ENCODE data around the gene OPCML.

OPCML gene

GRCh38 chr11:133361689-133361994, 170.7 kb downstream of the OPCML start:
- H3K79me2 ChIP-seq (ENCODE audit: insufficient read depth, low read length) = no peaks in the 10 kb centered on the region
- H3K4me2 ChIP-seq (ENCODE audit: low read depth, low read length, poor library complexity, severe bottlenecking) = no peak overlapping the region

GRCh38 chr11:133360860-133361688, 171.2 kb downstream of the OPCML start:
- H3K4me2 ChIP-seq (ENCODE audit: low read depth, low read length, poor library complexity, severe bottlenecking) = no peak overlapping the region
- no peaks in the 10 kb centered on the region for H4K20me1 ChIP-seq (ENCODE audit: low read depth, low read length)
- H3F3A ChIP-seq (ENCODE audit: insufficient read depth) = no peaks in the 10 kb centered on the region
- H3K79me2 ChIP-seq (ENCODE audit: insufficient read depth, low read length) = no peaks in the 10 kb centered on the region
- no peaks in the 10 kb centered on the region for H3K36me3 ChIP-seq (ENCODE audit: low read length)
- H3K9ac ChIP-seq (ENCODE audit: low read length) = no peak overlapping the region
- H3K9me3 ChIP-seq (ENCODE audit: insufficient read depth, low read length) = no peaks in the 10 kb centered on the region
- H3K27me3 ChIP-seq (ENCODE audit: low read length) = no peaks in the 10 kb centered on the region
- H3K4me3 ChIP-seq (ENCODE audit: insufficient read depth, low read length, poor library complexity, severe bottlenecking) = no peak overlapping the region
- no peak overlapping the region for H3K27ac ChIP-seq (ENCODE audit: low read depth, low read length)
- H2AFZ ChIP-seq (ENCODE audit: low read depth, low read length, severe bottlenecking) = no peak overlapping the region
- no peaks in the 10 kb centered on the region for H3K9me2 ChIP-seq (replicated peaks; ENCODE audit: insufficient read depth, low read length)
- no peak for TF ChIP-seq CTCF (IDR thresholded peaks at IDR 0.05; ENCODE audit: insufficient read depth, low read length, poor library complexity, severe bottlenecking)
- TF ChIP-seq EZH2phosphoT487 (conservative IDR thresholded peaks at IDR 0.05; ENCODE audit: low read length) = no peak

More at GRCh38 chr11:133361689-133361994, 170.7 kb downstream of the OPCML start:
- H3K9ac ChIP-seq (ENCODE audit: low read length) = no peak overlapping the region
- H3K9me2 ChIP-seq (replicated peaks; ENCODE audit: insufficient read depth, low read length) = no peaks in the 10 kb centered on the region
- no peaks in the 10 kb centered on the region for H3K36me3 ChIP-seq (ENCODE audit: low read length)
- no peaks in the 10 kb centered on the region for H4K20me1 ChIP-seq (ENCODE audit: low read depth, low read length)
- H3F3A ChIP-seq (ENCODE audit: insufficient read depth) = no peaks in the 10 kb centered on the region
- TF ChIP-seq EZH2phosphoT487 (conservative IDR thresholded peaks at IDR 0.05; ENCODE audit: low read length) (no peak), CTCF (IDR thresholded peaks at IDR 0.05; ENCODE audit: insufficient read depth, low read length, poor library complexity, severe bottlenecking) (no peak)
- no peak overlapping the region for H3K27ac ChIP-seq (ENCODE audit: low read depth, low read length)
- no peak overlapping the region for H3K4me3 ChIP-seq (ENCODE audit: insufficient read depth, low read length, poor library complexity, severe bottlenecking)
- H2AFZ ChIP-seq (ENCODE audit: low read depth, low read length, severe bottlenecking) = no peak overlapping the region
- no peaks in the 10 kb centered on the region for H3K9me3 ChIP-seq (ENCODE audit: insufficient read depth, low read length)
- H3K27me3 ChIP-seq (ENCODE audit: low read length) = no peaks in the 10 kb centered on the region

GRCh38 chr11:133355095-133355494, 177.2 kb downstream of the OPCML start:
- H3K9me2 ChIP-seq (replicated peaks; ENCODE audit: insufficient read depth, low read length) = no peaks in the 10 kb centered on the region
- no peaks in the 10 kb centered on the region for H4K20me1 ChIP-seq (ENCODE audit: low read depth, low read length)
- no peaks in the 10 kb centered on the region for H3F3A ChIP-seq (ENCODE audit: insufficient read depth)
- no peak overlapping the region for H3K4me2 ChIP-seq (ENCODE audit: low read depth, low read length, poor library complexity, severe bottlenecking)
- H3K79me2 ChIP-seq (ENCODE audit: insufficient read depth, low read length) = no peaks in the 10 kb centered on the region
- no peak overlapping the region for H3K4me3 ChIP-seq (ENCODE audit: insufficient read depth, low read length, poor library complexity, severe bottlenecking)
- H3K9ac ChIP-seq (ENCODE audit: low read length) = no peak overlapping the region
- no peak overlapping the region for H2AFZ ChIP-seq (ENCODE audit: low read depth, low read length, severe bottlenecking)
- no peak overlapping the region for H3K27ac ChIP-seq (ENCODE audit: low read depth, low read length)
- TF ChIP-seq CTCF (IDR thresholded peaks at IDR 0.05; ENCODE audit: insufficient read depth, low read length, poor library complexity, severe bottlenecking) (no peak), EZH2phosphoT487 (conservative IDR thresholded peaks at IDR 0.05; ENCODE audit: low read length) (no peak)
- H3K36me3 ChIP-seq (ENCODE audit: low read length) = no peaks in the 10 kb centered on the region
- H3K9me3 ChIP-seq (ENCODE audit: insufficient read depth, low read length) = no peaks in the 10 kb centered on the region
- H3K27me3 ChIP-seq (ENCODE audit: low read length) = no peaks in the 10 kb centered on the region
